Mucosa of rectum (tissue), 2 donors: Measurements from ENCODE around the gene USP48.

Experiments
- H3K27ac ChIP-seq, 2 donors: one replicate each; pipeline ENCODE4 v1.7.0; 2013; ENCODE audit warnings: inconsistent platforms in 2 of 2, low read depth in 2 of 2, low read length in 2 of 2
- H3K27me3 ChIP-seq, 2 donors: one replicate each; pipeline ENCODE4 v1.7.0; 2013; ENCODE audit warnings: low read length in 2 of 2; ENCODE audit not compliant: control insufficient read depth in 2 of 2, insufficient read depth in 2 of 2
- H3K36me3 ChIP-seq, 2 donors: one replicate each; pipeline ENCODE4 v1.7.0; 2013; ENCODE audit warnings: low read length in 2 of 2; ENCODE audit not compliant: control insufficient read depth in 2 of 2, insufficient read depth in 2 of 2
- H3K4me1 ChIP-seq, 2 donors: one replicate each; pipeline ENCODE4 v1.7.0; 2013; ENCODE audit warnings: low read length in 2 of 2, mild to moderate bottlenecking in 1 of 2; ENCODE audit not compliant: control insufficient read depth in 2 of 2, insufficient read depth in 2 of 2
- H3K4me3 ChIP-seq, 2 donors: one replicate each; pipeline ENCODE4 v1.7.0; 2013; ENCODE audit warnings: low read length in 2 of 2
- H3K9ac ChIP-seq, 2 donors: one replicate each; pipeline ENCODE4 v1.7.0; 2013; ENCODE audit warnings: low read length in 2 of 2, low read depth in 1 of 2, mild to moderate bottlenecking in 1 of 2
- H3K9me3 ChIP-seq, 2 donors: one replicate each; pipeline ENCODE4 v1.7.0; 2013; ENCODE audit warnings: low read length in 2 of 2; ENCODE audit not compliant: control insufficient read depth in 2 of 2
- donor health status: healthy.
- donor health status: Normal muscosa, but diverticular disease.

USP48 gene

DNA sequence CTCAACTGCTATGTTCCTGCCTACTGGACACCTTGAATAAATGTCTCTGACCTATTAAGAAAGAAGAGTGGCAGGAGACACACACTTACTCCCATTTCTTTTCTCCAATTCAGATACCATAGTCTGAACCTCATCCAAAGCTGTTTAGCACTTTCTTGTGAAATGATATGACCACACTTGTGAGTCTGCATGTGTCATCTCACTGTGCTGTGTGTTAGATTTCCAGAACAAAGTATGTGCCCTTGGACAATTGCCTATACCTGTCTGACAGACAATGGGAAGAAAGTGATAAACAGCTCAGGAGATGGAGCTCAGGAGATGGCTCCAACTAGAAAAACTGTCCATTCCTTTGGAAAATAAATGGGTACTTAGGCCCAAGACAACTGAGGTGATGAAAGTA lies 48.4 kb downstream of the USP48 start:
- Histone ChIP-seq H3K27ac (no peak overlapping the region), H3K9ac (no peak overlapping the region), H3K36me3 (peaks cover 21 to 50% of the 10 kb centered on the region in 2 donors), H3K9me3 (no peaks in the 10 kb centered on the region), H3K4me3 (no peak overlapping the region), H3K4me1 (no peaks in the 10 kb centered on the region), H3K27me3 (no peaks in the 10 kb centered on the region)

DNA sequence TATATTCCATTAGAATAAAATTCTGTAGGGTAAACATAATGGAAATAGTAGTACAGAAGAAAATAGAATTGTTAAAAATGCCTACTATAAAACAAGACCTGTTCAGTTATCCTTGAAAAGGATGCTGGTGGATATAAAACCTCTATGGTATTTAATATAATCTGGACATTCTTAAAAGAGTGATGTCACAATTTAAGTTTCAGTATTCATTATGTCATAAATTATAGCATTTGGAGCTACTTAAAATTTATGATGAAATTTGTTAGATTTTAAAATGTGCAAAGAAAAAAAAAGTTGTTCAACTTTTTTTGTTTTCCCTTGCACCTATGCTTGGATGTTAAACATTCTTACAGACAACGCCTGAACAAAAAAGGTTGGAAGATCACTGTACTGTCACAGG lies 50.3 kb downstream of the USP48 start:
- Histone ChIP-seq H3K9me3 (no peaks in the 10 kb centered on the region), H3K27me3 (no peaks in the 10 kb centered on the region), H3K9ac (no peak overlapping the region), H3K27ac (no peak overlapping the region), H3K4me3 (no peak overlapping the region), H3K4me1 (no peaks in the 10 kb centered on the region), H3K36me3 (peaks cover 29 to 51% of the 10 kb centered on the region in 2 donors)

DNA sequence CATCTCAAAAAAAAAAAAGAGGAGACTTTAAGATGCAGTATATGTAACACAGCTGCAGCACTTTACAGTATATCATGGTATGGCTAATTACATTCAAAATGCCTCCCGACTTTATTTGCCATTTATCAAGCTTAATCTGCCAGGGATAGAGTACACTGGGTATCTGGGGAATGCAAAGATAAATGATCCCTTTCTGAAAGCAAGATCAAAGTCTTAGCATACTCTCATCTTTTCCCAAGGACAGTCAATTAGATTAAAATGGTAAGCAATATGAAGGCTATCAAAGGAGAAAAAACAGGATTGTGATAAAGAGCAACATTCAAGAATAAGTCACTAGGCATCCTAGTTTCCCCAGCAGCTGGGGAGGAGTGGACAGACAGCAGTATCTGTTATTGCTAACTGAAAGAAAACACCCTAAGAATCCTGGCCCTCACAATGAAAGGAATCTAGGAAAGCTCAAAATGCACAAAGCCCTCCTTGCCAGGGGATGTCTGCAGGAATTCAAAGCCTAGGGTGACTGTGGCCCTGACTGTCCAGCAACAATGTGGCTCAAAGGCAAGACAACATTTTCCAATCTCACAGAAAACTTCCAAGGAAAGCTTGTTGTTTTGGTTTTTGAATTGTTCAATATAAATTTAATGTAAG lies 57.1 kb downstream of the USP48 start:
- peaks cover 28 to 43% of the 10 kb centered on the region in 2 donors for H3K36me3 ChIP-seq
- H3K4me3 ChIP-seq, result no peak overlapping the region
- H3K27me3 ChIP-seq, result no peaks in the 10 kb centered on the region
- H3K9ac ChIP-seq, result no peak overlapping the region
- no peaks in the 10 kb centered on the region for H3K9me3 ChIP-seq
- no peak overlapping the region for H3K27ac ChIP-seq
- H3K4me1 ChIP-seq, result no peaks in the 10 kb centered on the region

DNA sequence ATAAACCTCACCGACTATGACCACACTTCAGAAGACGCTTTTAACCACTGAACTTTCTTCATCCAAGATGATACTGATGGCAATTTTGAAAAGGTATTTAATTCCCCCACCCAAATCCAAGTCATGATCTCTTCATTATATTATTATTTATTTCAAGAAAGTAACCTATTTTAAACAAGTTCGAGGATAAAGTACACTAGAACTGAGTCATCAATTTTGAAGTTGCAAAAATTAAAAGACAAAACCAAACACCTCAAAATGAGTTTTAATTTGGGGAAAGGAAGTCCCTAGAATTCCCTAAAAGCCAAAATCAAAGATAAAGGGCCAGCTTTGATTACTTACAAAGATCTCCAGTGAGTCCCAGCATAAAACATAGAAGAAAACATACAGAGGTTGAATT lies 58.4 kb downstream of the USP48 start:
- Histone ChIP-seq H3K9me3 (no peaks in the 10 kb centered on the region), H3K27ac (no peak overlapping the region), H3K4me3 (no peak overlapping the region), H3K9ac (no peak overlapping the region), H3K27me3 (no peaks in the 10 kb centered on the region), H3K36me3 (peaks cover 32 to 49% of the 10 kb centered on the region in 2 donors), H3K4me1 (no peaks in the 10 kb centered on the region)

DNA sequence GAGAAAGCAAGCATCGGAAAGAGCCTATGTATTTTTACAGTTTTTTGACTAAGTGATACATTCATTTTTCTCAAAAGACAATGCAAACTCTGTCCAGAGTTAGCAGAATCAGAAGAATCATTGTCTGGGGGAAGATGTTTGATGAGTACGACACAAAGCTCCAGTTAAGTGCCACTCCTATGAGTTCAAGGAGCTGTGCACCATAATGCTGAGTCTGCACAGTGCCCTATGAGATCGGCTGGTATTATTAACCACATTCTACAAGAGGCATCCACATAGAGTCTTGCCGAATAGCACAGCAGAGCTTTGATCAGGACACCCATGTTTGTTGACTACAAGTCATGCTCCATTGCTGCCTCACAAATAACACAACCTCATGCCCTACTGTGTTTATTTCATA lies 58.9 kb downstream of the USP48 start:
- no peak overlapping the region for H3K27ac ChIP-seq
- no peaks in the 10 kb centered on the region for H3K9me3 ChIP-seq
- no peak overlapping the region for H3K9ac ChIP-seq
- no peak overlapping the region for H3K4me3 ChIP-seq
- no peaks in the 10 kb centered on the region for H3K4me1 ChIP-seq
- peaks cover 32 to 48% of the 10 kb centered on the region in 2 donors for H3K36me3 ChIP-seq
- H3K27me3 ChIP-seq, result no peaks in the 10 kb centered on the region

DNA sequence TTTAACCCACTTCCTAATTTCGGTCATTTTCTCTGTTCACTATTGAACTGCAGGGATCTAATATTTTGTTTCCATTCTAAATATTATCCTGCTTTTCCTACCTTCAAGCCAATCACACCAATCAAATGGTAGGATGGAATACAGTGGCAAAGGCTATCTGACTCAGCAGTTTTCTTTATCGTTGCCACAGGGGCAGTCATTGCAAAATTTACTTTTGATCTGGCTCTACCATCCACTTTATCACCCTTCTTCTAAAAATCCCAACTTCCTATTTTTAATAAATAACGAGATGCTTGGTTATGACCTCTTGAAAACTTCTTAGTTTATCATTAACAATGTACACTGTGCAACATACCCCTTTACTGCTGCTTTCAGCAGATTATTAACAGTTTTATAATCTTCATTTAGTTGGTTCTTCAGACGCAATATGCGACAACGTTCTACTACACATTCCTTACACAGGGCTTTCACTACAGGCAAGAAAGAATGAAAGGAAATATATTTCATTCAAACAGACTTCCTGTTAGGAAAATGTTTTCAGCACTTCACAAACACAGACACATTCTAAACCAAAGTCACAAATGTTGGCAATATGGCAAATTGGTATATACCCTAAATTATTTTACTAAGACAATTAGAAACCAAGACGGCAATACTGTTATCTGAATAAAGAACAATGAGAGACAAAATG lies 61.5 kb downstream of the USP48 start:
- no peaks in the 10 kb centered on the region for H3K9me3 ChIP-seq
- H3K27me3 ChIP-seq, result no peaks in the 10 kb centered on the region
- H3K27ac ChIP-seq, result no peak overlapping the region
- no peak overlapping the region for H3K9ac ChIP-seq
- no peak overlapping the region for H3K4me3 ChIP-seq
- no peaks in the 10 kb centered on the region for H3K4me1 ChIP-seq
- peaks cover 32 to 41% of the 10 kb centered on the region in 2 donors for H3K36me3 ChIP-seq

DNA sequence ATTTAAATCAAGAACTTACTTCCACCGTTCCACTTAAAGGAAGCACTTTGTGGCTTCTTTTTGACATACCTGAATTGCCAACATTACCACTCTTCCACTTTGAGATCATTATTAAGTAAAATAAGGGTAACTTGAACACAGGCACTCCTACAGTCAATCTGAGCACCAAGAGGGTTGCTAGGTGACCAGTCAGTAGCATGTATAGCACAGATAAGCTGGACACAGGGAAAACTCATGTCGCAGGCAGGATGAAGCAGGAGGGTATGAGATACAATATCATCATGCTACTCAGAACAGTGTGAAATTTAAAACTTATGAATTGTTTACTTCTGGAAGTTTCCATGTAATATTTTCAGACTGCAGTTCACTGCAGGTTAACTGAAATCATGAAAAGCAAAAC lies 66.8 kb downstream of the USP48 start:
- Histone ChIP-seq H3K9ac (no peak overlapping the region), H3K4me3 (no peak overlapping the region), H3K27ac (no peak overlapping the region), H3K9me3 (no peaks in the 10 kb centered on the region), H3K4me1 (no peaks in the 10 kb centered on the region), H3K27me3 (no peaks in the 10 kb centered on the region), H3K36me3 (peaks cover 31 to 57% of the 10 kb centered on the region in 2 donors)

DNA sequence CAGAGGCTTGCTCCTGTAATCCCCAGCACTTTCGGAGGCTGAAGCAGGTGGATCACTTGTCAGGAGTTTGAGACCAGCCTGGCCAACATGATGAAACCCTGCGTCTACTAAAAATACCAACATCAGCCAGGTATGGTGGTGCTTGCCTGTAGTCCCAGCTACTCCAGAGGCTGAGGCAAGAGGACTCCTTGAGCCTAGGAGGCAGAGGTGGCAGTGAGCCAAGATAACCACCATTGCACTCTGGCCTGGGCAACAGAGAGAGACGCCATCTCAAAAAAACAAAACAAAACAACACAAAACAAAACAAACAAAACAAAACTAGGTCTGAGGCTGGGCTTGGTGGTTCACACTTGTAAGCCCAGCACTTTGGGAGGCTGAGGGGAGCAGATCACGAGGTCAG lies 75.1 kb downstream of the USP48 start:
- Histone ChIP-seq H3K9me3 (no peaks in the 10 kb centered on the region), H3K36me3 (peaks cover 17 to 47% of the 10 kb centered on the region in 2 donors), H3K4me3 (no peak overlapping the region), H3K9ac (no peak overlapping the region), H3K27me3 (no peaks in the 10 kb centered on the region), H3K27ac (no peak overlapping the region), H3K4me1 (no peaks in the 10 kb centered on the region)

DNA sequence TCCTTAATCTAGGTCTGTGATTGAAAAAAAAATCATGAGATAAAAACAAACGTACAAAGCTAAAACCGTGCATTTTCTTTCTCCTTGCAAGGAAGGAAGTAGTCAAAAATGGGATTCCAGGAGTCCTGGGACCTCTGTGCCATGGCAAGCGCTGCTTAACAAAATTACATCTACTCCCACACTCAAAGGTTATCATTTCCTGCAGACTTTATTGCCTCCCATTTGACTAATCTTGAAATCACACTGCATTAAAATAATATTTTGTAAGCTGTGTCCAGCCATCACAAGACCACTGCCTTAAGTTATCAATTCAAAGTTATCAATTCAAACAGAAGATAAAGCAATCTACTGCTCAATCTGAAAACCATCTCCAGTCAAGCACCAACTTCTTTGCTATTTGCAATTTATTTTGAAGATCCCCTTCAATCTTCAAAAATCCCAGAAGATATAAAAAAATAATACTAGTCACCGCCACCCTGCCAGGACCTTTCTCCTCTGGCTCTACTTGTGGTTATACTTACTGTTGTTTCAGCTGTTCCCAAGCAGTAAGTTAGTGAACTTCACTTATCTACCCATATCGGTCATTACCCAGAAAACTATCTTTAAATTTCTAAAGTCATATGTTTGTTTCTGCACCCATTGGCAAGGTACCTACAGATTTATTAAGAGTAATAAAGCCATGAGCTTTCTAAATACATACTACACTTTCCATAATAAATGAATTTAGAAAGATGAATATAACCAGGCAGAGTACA lies 75.7 kb downstream of the USP48 start:
- H3K4me1 ChIP-seq, result no peaks in the 10 kb centered on the region
- H3K4me3 ChIP-seq, result no peak overlapping the region
- H3K9ac ChIP-seq, result no peak overlapping the region
- no peaks in the 10 kb centered on the region for H3K27me3 ChIP-seq
- H3K36me3 ChIP-seq, result peaks cover 21 to 48% of the 10 kb centered on the region in 2 donors
- H3K27ac ChIP-seq, result no peak overlapping the region
- no peaks in the 10 kb centered on the region for H3K9me3 ChIP-seq

DNA sequence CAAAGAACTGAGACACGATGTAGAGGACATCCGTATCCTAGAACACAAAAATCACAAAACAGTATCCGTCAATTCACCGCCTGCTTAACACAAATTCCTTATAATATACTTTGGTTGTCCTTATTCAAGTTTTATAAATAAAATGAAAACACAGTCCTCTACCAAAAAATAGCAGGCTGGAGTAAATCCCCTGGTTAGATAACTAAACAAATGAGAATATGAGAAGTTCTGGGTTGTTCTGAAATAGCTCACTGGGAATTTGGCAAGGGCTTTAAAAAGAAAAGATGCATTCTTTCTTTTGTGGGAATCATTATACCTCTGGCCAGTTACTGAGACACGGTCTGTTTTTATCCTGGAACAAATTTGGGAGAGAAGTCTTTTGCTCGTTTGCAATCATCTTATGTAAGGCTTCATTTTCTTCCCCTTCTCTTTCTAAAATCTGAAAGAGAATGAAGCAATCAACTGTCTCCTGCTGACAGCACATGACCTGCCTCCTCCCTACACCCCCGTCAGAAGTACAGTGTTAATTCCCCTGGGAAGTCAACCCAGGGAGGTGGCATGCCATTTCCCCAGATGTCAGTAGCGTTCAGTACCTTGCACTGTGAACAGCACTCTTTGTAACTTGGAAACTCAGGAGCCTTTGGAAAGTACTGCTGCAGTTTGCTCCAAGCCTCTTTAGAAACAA lies 76.7 kb downstream of the USP48 start:
- H3K36me3 ChIP-seq, result peaks cover 29 to 40% of the 10 kb centered on the region in 2 donors
- no peak overlapping the region for H3K9ac ChIP-seq
- H3K4me3 ChIP-seq, result no peak overlapping the region
- H3K27ac ChIP-seq, result no peak overlapping the region
- H3K27me3 ChIP-seq, result no peaks in the 10 kb centered on the region
- H3K4me1 ChIP-seq, result no peaks in the 10 kb centered on the region
- H3K9me3 ChIP-seq, result no peaks in the 10 kb centered on the region
